GM19452 (cell line): ENCODE measurements around the gene IMMP2L.
"Not testable (repeated sequence)": the region's sequence is repeated elsewhere in the genome, so short reads cannot be mapped to it uniquely, and the experiment has no call there.

ENCODE experiments used
- ATAC-seq: cut with Tn5 transposase; IDR thresholded peaks from one replicate; pipeline ENCODE4 v1.9.1; 2021; ENCODE audit not compliant: unreplicated experiment

IMMP2L gene

GRCh38 chr7:110698576-110698975 is 863.7 kb downstream of the IMMP2L start:
- ATAC-seq, result no peak

- no peak for ATAC-seq
Observed at GRCh38 chr7:110693344-110693743, 868.9 kb downstream of the IMMP2L start.

GRCh38 chr7:110688908-110689307 is 873.4 kb downstream of the IMMP2L start:
- ATAC-seq, result no peak

- ATAC-seq, result no peak
Observed at GRCh38 chr7:110685899-110686298, 876.4 kb downstream of the IMMP2L start.

GRCh38 chr7:110681941-110682340 is 880.4 kb downstream of the IMMP2L start:
- ATAC-seq, result no peak

GRCh38 chr7:110677405-110677804 is 884.9 kb downstream of the IMMP2L start:
- ATAC-seq, result no peak

GRCh38 chr7:110676785-110677184 is 885.5 kb downstream of the IMMP2L start:
- ATAC-seq, result no peak

- peak; percentile 77 for ATAC-seq
Observed at GRCh38 chr7:110675383-110676103, 886.7 kb downstream of the IMMP2L start.

GRCh38 chr7:110673148-110673547 is 889.1 kb downstream of the IMMP2L start:
- no peak for ATAC-seq

GRCh38 chr7:110669410-110669809 is 892.9 kb downstream of the IMMP2L start:
- no peak for ATAC-seq

GRCh38 chr7:110664803-110665202 is 897.5 kb downstream of the IMMP2L start:
- ATAC-seq, result no peak

GRCh38 chr7:110660637-110661036 is 901.7 kb downstream of the IMMP2L start:
- ATAC-seq, result not testable (repeated sequence)

GRCh38 chr7:110650328-110650727 is 912.0 kb downstream of the IMMP2L start:
- no peak for ATAC-seq

- ATAC-seq, result no peak
Observed at GRCh38 chr7:110647266-110647665, 915.0 kb downstream of the IMMP2L start.

GRCh38 chr7:110646804-110647203 is 915.5 kb downstream of the IMMP2L start:
- ATAC-seq, result no peak

GRCh38 chr7:110645616-110646015 is 916.7 kb downstream of the IMMP2L start:
- ATAC-seq, result no peak

- no peak for ATAC-seq
Observed at GRCh38 chr7:110645060-110645459, 917.2 kb downstream of the IMMP2L start.

- no peak for ATAC-seq
Observed at GRCh38 chr7:110637252-110637651, 925.0 kb downstream of the IMMP2L start.

GRCh38 chr7:110633313-110633712 is 929.0 kb downstream of the IMMP2L start:
- no peak for ATAC-seq

GRCh38 chr7:110626414-110626813 is 935.9 kb downstream of the IMMP2L start:
- no peak for ATAC-seq

GRCh38 chr7:110625294-110625693 is 937.0 kb downstream of the IMMP2L start:
- no peak for ATAC-seq

GRCh38 chr7:110623436-110623835 is 938.9 kb downstream of the IMMP2L start:
- no peak for ATAC-seq

GRCh38 chr7:110621289-110621688 is 941.0 kb downstream of the IMMP2L start:
- ATAC-seq, result no peak
